NCI-H460 (cell line): ENCODE results near the gene CSTPP1. TPM values are rescaled to one million over a fixed set of nuclear protein-coding genes. Genes with fewer than 3 reads are reported as not detected.
"Not testable (repeated sequence)": the region's sequence is repeated elsewhere in the genome, so short reads cannot be mapped to it uniquely, and the experiment has no call there.

ENCODE experiments used
- DNase-seq: peaks from one replicate; pipeline ENCODE4 v3.0.0-alpha.2; 2016; ENCODE audit warnings: low read depth; ENCODE audit errors: extremely low read depth
- total RNA-seq: library from RNA; depleted of rRNA; stranded (reverse); fragments of >200 nt; shearing (Covaris generic); gene quantifications from 2 replicates; pipeline ENCODE4 v1.2.3, GENCODE V29; 2014

The CSTPP1 gene
- total RNA-seq, 1 experiment from 2014 or later: 16.4 TPM

- DNase-seq: no peak
Measured at GRCh38 chr11:46907606-46908005, 29.0 kb upstream of the CSTPP1 start.

DNA sequence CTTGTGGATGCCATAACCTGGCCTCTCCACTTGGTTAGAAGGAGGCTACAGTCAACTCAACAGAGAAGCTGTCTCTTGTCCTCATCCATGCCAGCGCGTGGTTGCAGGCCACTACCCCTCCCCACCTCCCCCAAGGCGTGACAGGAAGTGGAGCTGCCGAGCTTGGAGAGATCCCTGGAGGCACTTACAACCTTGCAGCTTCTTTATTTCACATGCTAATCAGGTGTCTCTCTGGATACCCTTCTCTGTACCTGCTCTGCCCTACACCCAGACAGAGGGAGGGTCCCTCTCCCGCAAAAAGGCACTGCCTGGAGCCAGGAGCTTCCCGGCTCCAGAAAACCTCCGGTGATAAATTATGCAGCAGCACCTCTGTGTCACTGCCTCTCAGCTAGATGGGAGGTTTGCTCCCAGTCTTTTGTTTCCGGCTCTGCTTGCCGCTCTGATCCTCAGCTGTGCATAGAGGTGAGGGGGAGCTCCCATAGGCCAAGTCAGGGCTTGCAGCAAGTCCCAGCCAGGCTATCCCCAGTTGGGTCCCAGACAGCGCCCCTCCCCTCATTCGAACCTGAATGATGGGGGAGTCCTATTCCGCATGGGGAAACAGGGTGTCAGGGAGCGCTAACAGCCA is 23.9 kb upstream of the CSTPP1 start:
- DNase-seq: no peak

GRCh38 chr11:46913484-46913883 is 23.1 kb upstream of the CSTPP1 start:
- DNase-seq: no peak

GRCh38 chr11:46914363-46914762 is 22.2 kb upstream of the CSTPP1 start:
- DNase-seq: no peak

DNA sequence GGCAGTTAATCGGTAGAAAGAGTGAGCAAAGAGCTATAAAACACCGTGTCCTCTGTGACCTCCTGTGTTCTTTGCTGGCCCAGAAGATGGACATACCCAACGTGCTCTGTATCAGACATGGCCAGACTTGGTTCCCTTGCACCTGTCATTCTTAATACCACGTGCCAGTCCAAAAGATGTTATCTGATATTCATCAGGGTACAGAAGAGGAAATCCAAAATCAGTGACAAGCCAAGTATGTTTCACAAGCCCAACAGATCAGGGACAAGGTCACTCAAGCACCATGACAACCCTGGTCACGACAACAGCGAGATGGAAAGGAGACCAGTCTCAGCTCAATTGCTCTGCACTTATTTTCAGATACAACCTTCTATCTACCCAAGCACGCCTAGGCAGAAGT is 21.7 kb upstream of the CSTPP1 start:
- DNase-seq: no peak

DNA sequence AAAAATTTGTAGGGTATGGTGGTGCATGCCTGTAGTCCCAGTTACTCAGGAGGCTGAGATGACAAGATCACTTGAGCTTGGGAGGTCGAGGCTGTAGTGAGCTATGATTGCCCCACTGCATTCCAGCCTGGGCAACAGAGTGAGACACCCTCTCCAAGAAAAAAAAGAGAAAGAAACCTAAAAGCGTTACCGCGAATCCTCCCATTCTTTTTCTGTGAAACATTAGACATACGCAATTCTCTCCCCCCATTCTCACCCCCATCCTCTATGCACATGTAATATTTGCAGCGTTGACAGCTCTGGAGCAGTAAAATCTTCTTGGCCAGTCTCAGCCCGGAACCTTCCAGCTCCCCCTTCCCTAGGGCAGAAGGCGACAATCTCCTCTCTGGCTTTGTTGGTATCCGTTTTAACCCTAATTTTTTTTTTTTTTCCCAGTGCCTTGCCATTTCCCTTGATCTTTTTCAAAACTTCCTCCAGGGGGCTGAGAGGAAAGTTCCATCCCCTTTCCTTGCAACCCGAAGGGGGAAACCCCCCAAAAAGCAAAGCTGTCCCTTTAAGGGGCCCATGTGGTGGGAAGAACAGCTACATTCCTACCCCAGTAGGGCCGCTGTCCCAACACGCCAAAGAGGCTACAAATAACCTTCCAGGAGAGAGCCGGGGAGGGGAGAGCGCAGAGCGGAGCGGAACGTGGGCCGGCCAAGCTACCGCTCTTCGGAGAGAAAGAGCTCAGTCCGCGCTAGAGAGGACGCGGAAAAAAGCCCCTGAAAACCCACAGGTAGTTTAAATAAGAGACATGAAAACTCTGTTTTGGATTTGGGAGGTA is 20.1 kb upstream of the CSTPP1 start:
- DNase-seq: no peak

DNA sequence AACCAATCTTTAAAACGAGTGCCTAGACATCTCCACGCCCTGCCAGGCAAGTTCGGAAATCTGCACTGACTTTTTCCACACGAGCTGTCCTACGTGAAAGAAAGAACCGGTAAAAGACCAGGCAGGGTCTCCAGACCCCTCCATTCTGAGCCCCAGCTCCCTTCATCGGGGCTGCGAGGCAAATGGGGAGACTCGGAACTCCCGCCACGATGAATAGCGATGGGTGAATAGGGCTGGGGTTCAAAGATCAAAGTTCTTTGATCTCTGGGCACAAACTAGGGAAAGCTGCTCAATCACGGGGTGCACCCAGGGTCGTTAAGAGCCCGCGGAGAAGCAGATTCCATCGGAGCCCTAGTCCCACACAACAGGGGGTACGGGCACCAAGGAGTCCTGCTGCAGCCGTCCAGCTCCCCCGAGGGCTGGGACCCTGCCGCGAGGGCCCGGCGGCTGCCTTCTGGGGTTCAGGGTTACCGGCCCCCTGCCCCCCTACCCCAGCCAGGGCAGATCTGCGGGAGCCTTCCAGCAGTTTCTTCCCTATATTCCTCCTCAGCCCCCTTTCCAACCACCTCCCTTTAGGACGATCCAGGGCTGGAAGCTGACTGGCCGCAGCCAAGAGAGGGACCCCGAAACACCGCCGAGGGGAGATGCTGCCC is 19.3 kb upstream of the CSTPP1 start:
- DNase-seq: no peak

- DNase-seq: no peak
Measured at GRCh38 chr11:46917762-46918082, 18.8 kb upstream of the CSTPP1 start.

GRCh38 chr11:46918083-46918787 is 18.3 kb upstream of the CSTPP1 start, which contains the start of gene LRP4:
Gene LRP4, minus strand, starts transcription at chr11:46918550. Its CDS starts 171 bp downstream, at chr11:46918379.
- DNase-seq: no peak

- no peak for DNase-seq
Measured at GRCh38 chr11:46918788-46919513, 17.6 kb upstream of the CSTPP1 start.

- no peak for DNase-seq
Measured at GRCh38 chr11:46920755-46921154, 15.8 kb upstream of the CSTPP1 start.

GRCh38 chr11:46927928-46928327 is 8.6 kb upstream of the CSTPP1 start:
- DNase-seq: not testable (repeated sequence)

- DNase-seq: not testable (repeated sequence)
Measured at GRCh38 chr11:46928701-46929100, 7.9 kb upstream of the CSTPP1 start.

DNA sequence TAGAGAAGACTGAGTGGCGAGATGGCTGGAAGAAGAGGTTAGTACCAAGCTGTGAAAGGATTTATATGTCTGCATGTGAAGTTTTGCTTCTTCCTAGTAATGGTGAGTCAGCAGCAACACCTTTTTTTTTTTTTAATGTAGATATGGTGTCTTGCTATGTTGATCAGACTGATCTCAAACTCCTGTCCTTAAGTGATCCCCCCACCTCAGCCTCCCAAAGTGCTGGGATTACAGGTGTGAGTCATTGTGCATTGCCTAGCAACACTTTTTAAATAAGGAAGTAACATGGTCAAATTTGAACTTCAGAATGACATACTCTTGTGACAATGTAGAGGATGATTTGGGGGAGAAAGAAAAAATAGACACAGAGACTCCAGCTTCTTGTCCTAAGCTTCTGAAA is 6.5 kb upstream of the CSTPP1 start:
- no peak for DNase-seq

DNA sequence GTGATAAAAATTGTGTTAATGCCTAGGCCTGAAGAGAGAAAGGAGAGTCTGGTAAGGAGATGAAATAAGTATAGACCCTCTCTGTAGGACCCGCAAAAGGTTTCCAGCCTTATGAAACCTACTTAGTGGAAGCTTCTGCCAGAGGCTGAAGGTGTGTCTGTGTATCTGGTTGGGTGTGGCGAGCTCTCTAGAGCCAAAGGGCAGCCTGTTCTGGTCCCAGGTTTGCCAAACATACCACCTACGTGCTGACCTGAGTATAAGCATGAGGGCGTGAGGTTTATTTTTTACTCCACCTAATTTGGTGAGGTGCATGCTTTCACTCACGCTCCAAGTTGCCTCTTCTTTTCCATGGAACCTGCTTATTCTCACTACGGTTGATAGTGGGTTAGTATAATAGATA is 5.6 kb downstream of the CSTPP1 start:
- DNase-seq: no peak

- no peak for DNase-seq
Measured at GRCh38 chr11:46944356-46945075, 8.0 kb downstream of the CSTPP1 start.

DNA sequence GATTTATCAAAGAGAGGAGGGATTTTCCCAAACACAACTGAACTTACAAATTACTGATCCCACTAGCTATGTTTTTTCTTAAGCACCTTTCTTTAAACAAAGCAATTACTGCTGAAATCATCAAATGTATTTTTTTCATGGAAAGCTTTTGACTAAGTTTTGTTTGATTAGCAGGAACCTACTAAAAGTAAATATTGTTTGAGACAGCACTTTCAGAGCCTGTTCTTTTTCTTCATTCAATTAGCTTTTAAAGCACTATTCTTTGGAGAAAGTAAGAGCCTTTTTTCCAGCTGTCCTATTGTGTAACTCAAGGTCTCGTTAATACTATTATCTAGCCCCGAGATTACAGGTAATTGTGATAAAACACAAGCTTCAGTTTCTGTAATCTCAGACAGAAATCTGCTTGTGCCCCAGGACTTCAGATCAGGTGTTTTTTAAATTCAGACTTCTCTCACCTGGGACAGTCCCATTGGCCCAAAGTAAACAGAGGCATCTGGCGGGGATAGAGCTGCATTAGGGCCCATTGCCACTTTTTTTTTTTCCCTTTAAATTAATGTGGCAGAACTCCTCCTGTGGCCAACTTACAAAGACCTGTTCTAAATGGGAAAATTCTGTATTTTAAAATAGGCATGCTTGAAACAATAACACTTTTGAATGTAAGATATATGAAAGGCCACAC is 11.0 kb downstream of the CSTPP1 start:
- DNase-seq: no peak

DNA sequence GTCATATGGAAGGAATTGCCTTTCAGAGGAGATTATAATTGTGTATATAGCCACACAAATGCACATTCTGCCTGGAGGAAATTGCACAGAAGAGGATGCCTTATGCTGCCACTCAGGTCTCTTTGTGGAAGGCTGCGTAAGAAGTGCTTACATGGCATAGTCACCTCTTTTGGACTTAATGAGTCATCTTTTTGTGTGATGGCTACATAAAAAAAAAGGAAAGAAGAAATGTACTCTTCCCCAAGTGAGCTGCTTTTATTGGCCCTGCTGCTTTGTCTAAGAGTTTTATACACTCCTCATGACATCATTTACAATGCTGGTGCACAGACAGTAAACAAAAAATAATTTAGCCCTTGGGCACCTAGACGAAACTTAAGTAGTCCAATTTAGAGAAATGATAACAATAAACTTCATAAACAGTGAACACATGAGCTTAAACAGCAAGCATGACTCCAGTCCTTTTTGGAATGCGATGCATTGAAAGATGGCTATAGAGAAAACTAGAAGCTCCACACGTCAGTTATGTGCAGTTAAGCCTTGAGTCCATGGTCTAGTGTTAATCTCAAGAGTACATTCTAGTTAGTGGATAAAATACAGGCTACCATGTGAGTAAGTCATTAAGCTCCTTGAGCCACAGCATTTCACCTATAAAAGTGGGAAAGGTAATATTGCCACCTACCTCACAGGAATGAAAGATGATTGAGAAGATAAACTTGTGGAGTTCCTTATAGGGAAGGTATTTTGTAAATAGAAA is 12.0 kb downstream of the CSTPP1 start:
- no peak for DNase-seq

- no peak for DNase-seq
Measured at GRCh38 chr11:46949297-46949696, 12.7 kb downstream of the CSTPP1 start.
